ENCODE data around the gene DDX54. TPM values are rescaled to one million over a fixed set of nuclear protein-coding genes. Genes with fewer than 3 reads are reported as not detected.

Gene DDX54
- total and polyA plus RNA-seq, 2 of the 8 experiments (the other 6 are each of a cell fraction or from before 2014, with no cell fraction given) = 64.9 to 113 TPM

DNA sequence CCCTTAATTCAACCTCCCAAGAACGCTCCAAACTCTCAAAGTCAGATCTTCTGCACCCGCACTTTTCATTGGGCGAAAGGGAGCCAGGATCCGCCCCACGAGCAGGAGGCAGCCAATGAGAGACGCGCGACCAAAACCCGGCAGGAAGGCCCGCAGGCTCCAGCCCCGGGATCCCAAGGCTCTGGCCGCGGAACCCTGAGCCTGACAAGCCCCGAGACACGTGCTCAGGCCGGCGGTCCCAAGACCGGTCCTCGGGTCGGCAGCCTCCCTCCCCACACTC is 438 bp downstream of the DDX54 start:
- Histone ChIP-seq H3K18ac (ENCODE audit: extremely low read depth, low read length) (peak overlapping the region; percentile 78; the same call in 1 of the 2 replicates), H3K23ac (ENCODE audit: insufficient read length) (no peak overlapping the region), H3K4me1 (replicated peaks in 1 of 4; ENCODE audit: control insufficient read depth in 3 of 4, insufficient read depth in 4 of 4, low read length in 3 of 4) (peaks cover 0 to 6% (median 3%) of the 10 kb centered on the region in 4 experiments; a peak in 4 of 7 replicates), H3K56ac (replicated peaks; ENCODE audit: insufficient read length, low read depth, low read length) (peak overlapping the region; percentile 91), H3K36me3 (ENCODE audit: control insufficient read depth in 2 of 4, insufficient read depth in 4 of 4, low read length in 3 of 4) (peaks cover 3 to 16% (median 10%) of the 10 kb centered on the region in 4 experiments; a peak in 7 of 8 replicates), H3K79me2 (ENCODE audit: control insufficient read depth in 1 of 2, insufficient read depth in 2 of 2, low read length in 2 of 2) (peaks cover 9 to 46% of the 10 kb centered on the region in 2 experiments; a peak in 3 of 4 replicates), H3K4me2 (ENCODE audit: insufficient read depth in 1 of 2, low read depth in 2 of 2, low read length in 2 of 2) (peak overlapping the region; percentile 63 to 72), H2BK5ac (ENCODE audit: low read depth, low read length) (peak overlapping the region; percentile 88), H3K9me3 (ENCODE audit: insufficient read depth in 2 of 2, low read depth in 1 of 2, low read length in 1 of 2) (no peaks in the 10 kb centered on the region), H2BK12ac (ENCODE audit: low read depth, low read length) (no peak overlapping the region), H4K91ac (replicated peaks; ENCODE audit: insufficient read length, low read length) (peak overlapping the region; percentile 88), H2BK15ac (ENCODE audit: low read length) (no peak overlapping the region), H3K23me2 (ENCODE audit: low read depth, low read length) (peaks cover 7% of the 10 kb centered on the region; the same call in 1 of the 2 replicates), H3K27me3 (replicated peaks in 1 of 4; ENCODE audit: control insufficient read depth in 3 of 4, extremely low read depth in 1 of 4, insufficient read depth in 3 of 4, low read length in 3 of 4) (no peaks in the 10 kb centered on the region), H3K4me3 (ENCODE audit: extremely low read depth in 1 of 4, insufficient read depth in 2 of 4, low read depth in 3 of 4, low read length in 4 of 4) (peak overlapping the region; percentile 75 to 90 (median 80)), H2AFZ (ENCODE audit: low read length) (peak overlapping the region; percentile 58; the same call in 1 of the 2 replicates), H4K20me1 (replicated peaks in 1 of 2; ENCODE audit: control insufficient read depth in 1 of 2, insufficient read depth in 2 of 2, low read length in 2 of 2) (peaks cover 2 to 13% of the 10 kb centered on the region in 2 experiments), H2BK120ac (replicated peaks; ENCODE audit: low read depth, low read length) (no peak overlapping the region), H2AK5ac (ENCODE audit: low read depth, low read length) (no peak overlapping the region), H3K4ac (replicated peaks; ENCODE audit: insufficient read length, low read depth, low read length) (peak overlapping the region; percentile 87), H3K27ac (ENCODE audit: low read depth, low read length) (peak overlapping the region; percentile 84), H2BK20ac (ENCODE audit: low read length) (no peak overlapping the region), H4K5ac (ENCODE audit: insufficient read length, low read depth, low read length) (peak overlapping the region; percentile 39), H3K14ac (ENCODE audit: insufficient read length) (no peak overlapping the region), H3K9ac (replicated peaks in 1 of 4; ENCODE audit: extremely low read depth in 1 of 4, low read depth in 3 of 4, low read length in 3 of 4) (peak overlapping the region; percentile 72 to 92 (median 90)), H3K79me1 (ENCODE audit: low read depth, low read length) (peaks cover 13% of the 10 kb centered on the region), H4K8ac (ENCODE audit: extremely low read depth, insufficient read depth, low read length) (peak overlapping the region; percentile 96)
- DNase-seq (ENCODE audit: low read depth in 1 of 2, low spot score in 2 of 2) (peak; percentile 61 to 89), FAIRE-seq (no peak)
- 1% methylated on average over 15 of the region's 20 CpGs; no CpG with 5 or more reads in 1 of the 2 experiments for WGBS, 2 experiments (ENCODE audit: extremely low coverage in 1 of 2, insufficient coverage in 1 of 2, insufficient read length in 1 of 2, insufficient replicate concordance in 2 of 2, low coverage in 1 of 2, low lambda C conversion rate in 2 of 2, missing lambda C conversion rate in 1 of 2)
- TF ChIP-seq KDM1A (IDR thresholded peaks at IDR 0.05; ENCODE audit: borderline replicate concordance, low read length) = peak; percentile 48; the same call in 1 of the 2 replicates
- peak; percentile 73 for TF ChIP-seq CHD2 (IDR thresholded peaks at IDR 0.05; ENCODE audit: low read length)
- peak in 1 of 2 experiments; percentile 42; a peak in 1 of 4 replicates for TF ChIP-seq SIN3A (conservative IDR thresholded peaks at IDR 0.05 in 1 of 2, IDR thresholded peaks at IDR 0.05 in 1 of 2; ENCODE audit: low read depth in 1 of 2, low read length in 2 of 2)
- TF ChIP-seq, protein P1, sequence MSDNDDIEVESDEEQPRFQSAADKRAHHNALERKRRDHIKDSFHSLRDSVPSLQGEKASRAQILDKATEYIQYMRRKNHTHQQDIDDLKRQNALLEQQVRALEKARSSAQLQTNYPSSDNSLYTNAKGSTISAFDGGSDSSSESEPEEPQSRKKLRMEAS (IDR thresholded peaks at IDR 0.05) = peak; percentile 86
- no peak for TF ChIP-seq CEBPB (IDR thresholded peaks at IDR 0.05; ENCODE audit: low read depth, low read length)
- TF ChIP-seq, protein P2, sequence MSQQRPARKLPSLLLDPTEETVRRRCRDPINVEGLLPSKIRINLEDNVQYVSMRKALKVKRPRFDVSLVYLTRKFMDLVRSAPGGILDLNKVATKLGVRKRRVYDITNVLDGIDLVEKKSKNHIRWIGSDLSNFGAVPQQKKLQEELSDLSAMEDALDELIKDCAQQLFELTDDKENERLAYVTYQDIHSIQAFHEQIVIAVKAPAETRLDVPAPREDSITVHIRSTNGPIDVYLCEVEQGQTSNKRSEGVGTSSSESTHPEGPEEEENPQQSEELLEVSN (IDR thresholded peaks at IDR 0.05) = no peak; the same call in 1 of the 2 replicates
- peak; percentile 73; the same call in 1 of the 2 replicates for TF ChIP-seq RBBP5 (IDR thresholded peaks at IDR 0.05; ENCODE audit: borderline replicate concordance, low read depth, low read length)
- peak; percentile 89 for TF ChIP-seq SP1 (IDR thresholded peaks at IDR 0.05; ENCODE audit: low read depth, low read length)
- peak; percentile 57 for TF ChIP-seq SP2 (IDR thresholded peaks at IDR 0.05; ENCODE audit: low read length)
- no peak for TF ChIP-seq TAF1 (IDR thresholded peaks at IDR 0.05; ENCODE audit: low read depth, low read length)
- TF ChIP-seq POLR2A (IDR thresholded peaks at IDR 0.05; ENCODE audit: control extremely low read depth in 1 of 2, low read depth in 2 of 2, low read length in 2 of 2) = peak in 1 of 2 experiments; percentile 40; a peak in 1 of 3 replicates
- TF ChIP-seq GABPA (IDR thresholded peaks at IDR 0.05; ENCODE audit: borderline replicate concordance, insufficient read depth, low read length) = no peak
- ChIA-PET CTCF (ENCODE audit: partially characterized antibody) (interaction anchor here (1.3 to 2.4 kb wide), 3 partner anchors 10 to 241 kb away, joined by 3 to 12 read pairs (median 3); no protein-coding TSS in a partner anchor), POLR2A (ENCODE audit: partially characterized antibody) (interaction anchor here (0.6 to 5.1 kb wide), 19 partner anchors 7 to 198 kb away, joined by 3 to 30 read pairs (median 5); partner anchors contain the start of genes CFAP73 and TPCN1)
